Measurements from ENCODE around the gene NRTN.

GRCh38 chr19:5877427-5877826 is 72.6 kb downstream of the NRTN start:
- TF ChIP-seq CTCF (conservative IDR thresholded peaks at IDR 0.05; ENCODE audit: low read length), result no peak
- no peak for TF ChIP-seq EZH2phosphoT487 (IDR thresholded peaks at IDR 0.05; ENCODE audit: borderline replicate concordance)
